Measurements from ENCODE around the gene GSK3B. TPM values are rescaled to one million over a fixed set of nuclear protein-coding genes. Genes with fewer than 3 reads are reported as not detected.

GSK3B gene
- total and polyA plus RNA-seq, 10 of the 15 experiments (the other 5 are each of a cell fraction or from before 2014, with no cell fraction given), result 8.5 to 49.8 (median 25.5) TPM

- RAD21 ChIA-PET (ENCODE audit: unreplicated experiment), result interaction anchor here (1.0 to 1.5 kb wide), 2 partner anchors 10 to 23 kb away, joined by 4 to 5 read pairs; no protein-coding TSS in a partner anchor
- no peak overlapping the region for H3K4me3 ChIP-seq
- no peaks in the 10 kb centered on the region; the same call in 1 of the 2 replicates for H4K20me1 ChIP-seq (ENCODE audit: control insufficient read depth, insufficient read depth)
- BruUV-seq (replicated peaks), result no TSS peak
- H3K36me3 ChIP-seq (ENCODE audit: control insufficient read depth in 2 of 2, insufficient read depth in 2 of 2, low read length in 1 of 2), result peaks cover 0 to 3% of the 10 kb centered on the region in 2 experiments; a peak in 1 of 4 replicates
- H3K9me3 ChIP-seq (replicated peaks; ENCODE audit: control insufficient read depth, insufficient read depth, low read length), result no peaks in the 10 kb centered on the region; the same call in 1 of the 3 replicates
- intact Hi-C loops (cut with micrococcal nuclease; ENCODE audit: unreplicated experiment), result no loop called here
- WGBS (ENCODE audit: insufficient coverage, insufficient replicate concordance, low lambda C conversion rate, missing lambda C conversion rate), result 98% methylated on average over 2 of the region's 2 CpGs
- DNase-seq (ENCODE audit: low read depth, low spot score) (no peak), FAIRE-seq (no peak), ATAC-seq (no peak)
- H3K9ac ChIP-seq (ENCODE audit: control insufficient read depth, insufficient read depth, low read length), result no peak overlapping the region
- SMC1A ChIA-PET (ENCODE audit: uncharacterized antibody, unreplicated experiment), result interaction anchor here (0.7 to 4.5 kb wide), 7 partner anchors 9 to 89 kb away, joined by 3 to 20 read pairs (median 6); no protein-coding TSS in a partner anchor
- in situ Hi-C loops (cut with MboI), result no loop called here
- H3K4me2 ChIP-seq (ENCODE audit: control insufficient read depth, insufficient read depth), result no peak overlapping the region
- no peak overlapping the region for H3K27ac ChIP-seq (ENCODE audit: control insufficient read depth, insufficient read depth)
- peaks cover 3% of the 10 kb centered on the region; the same call in 1 of the 2 replicates for H3K4me1 ChIP-seq (ENCODE audit: control insufficient read depth, insufficient read depth, low read length)
- no peak overlapping the region for H2AFZ ChIP-seq (ENCODE audit: control insufficient read depth, low read depth, low read length)
- CTCF ChIA-PET, result interaction anchor here (0.6 to 3.2 kb wide), 5 partner anchors 8 to 673 kb away, joined by 3 to 15 read pairs (median 6); no protein-coding TSS in a partner anchor
- H3K79me2 ChIP-seq (ENCODE audit: control insufficient read depth, insufficient read depth, low read length), result peaks cover 91% of the 10 kb centered on the region
- no peaks in the 10 kb centered on the region for H3K27me3 ChIP-seq (replicated peaks in 1 of 2; ENCODE audit: control insufficient read depth in 2 of 2, insufficient read depth in 2 of 2, low read length in 1 of 2)
- POLR2A ChIA-PET, result interaction anchor here (5.5 kb wide), 1 partner anchor 14 kb away, joined by 51 read pairs; the partner anchor contains the start of gene GSK3B
- TF ChIP-seq NR2C1 (IDR thresholded peaks at IDR 0.05) (no peak), TAF1 (IDR thresholded peaks at IDR 0.05; ENCODE audit: borderline replicate concordance, low read depth, low read length) (no peak), EZH2 (IDR thresholded peaks at IDR 0.05; ENCODE audit: borderline replicate concordance, control insufficient read depth, low read depth, low read length) (no peak), RELA (IDR thresholded peaks at IDR 0.05; ENCODE audit: borderline replicate concordance, partially characterized antibody) (no peak), NRF1 (conservative IDR thresholded peaks at IDR 0.05; ENCODE audit: low read depth, low read length) (no peak), HDGF (IDR thresholded peaks at IDR 0.05) (no peak), NFXL1 (IDR thresholded peaks at IDR 0.05; ENCODE audit: borderline replicate concordance) (no peak), NR2F1 (conservative IDR thresholded peaks at IDR 0.05) (no peak), FOXM1 (IDR thresholded peaks at IDR 0.05; ENCODE audit: low read depth, low read length) (no peak), ZNF24 (IDR thresholded peaks at IDR 0.05) (no peak), ZSCAN29 (IDR thresholded peaks at IDR 0.05) (no peak), HDAC6 (IDR thresholded peaks at IDR 0.05; ENCODE audit: unreplicated experiment) (no peak), POLR2AphosphoS5 (IDR thresholded peaks at IDR 0.05; ENCODE audit: low read length) (no peak), RBBP5 (conservative IDR thresholded peaks at IDR 0.05) (no peak), MEF2B (IDR thresholded peaks at IDR 0.05; ENCODE audit: partially characterized antibody, poor library complexity, severe bottlenecking) (no peak), SMAD1 (IDR thresholded peaks at IDR 0.05; ENCODE audit: low read depth, partially characterized antibody) (no peak), CHD4 (IDR thresholded peaks at IDR 0.05) (no peak)
- TF ChIP-seq, protein P1, sequence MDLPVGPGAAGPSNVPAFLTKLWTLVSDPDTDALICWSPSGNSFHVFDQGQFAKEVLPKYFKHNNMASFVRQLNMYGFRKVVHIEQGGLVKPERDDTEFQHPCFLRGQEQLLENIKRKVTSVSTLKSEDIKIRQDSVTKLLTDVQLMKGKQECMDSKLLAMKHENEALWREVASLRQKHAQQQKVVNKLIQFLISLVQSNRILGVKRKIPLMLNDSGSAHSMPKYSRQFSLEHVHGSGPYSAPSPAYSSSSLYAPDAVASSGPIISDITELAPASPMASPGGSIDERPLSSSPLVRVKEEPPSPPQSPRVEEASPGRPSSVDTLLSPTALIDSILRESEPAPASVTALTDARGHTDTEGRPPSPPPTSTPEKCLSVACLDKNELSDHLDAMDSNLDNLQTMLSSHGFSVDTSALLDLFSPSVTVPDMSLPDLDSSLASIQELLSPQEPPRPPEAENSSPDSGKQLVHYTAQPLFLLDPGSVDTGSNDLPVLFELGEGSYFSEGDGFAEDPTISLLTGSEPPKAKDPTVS (IDR thresholded peaks at IDR 0.05; ENCODE audit: low read depth, low read length), result no peak
- TF ChIP-seq, protein P2, sequence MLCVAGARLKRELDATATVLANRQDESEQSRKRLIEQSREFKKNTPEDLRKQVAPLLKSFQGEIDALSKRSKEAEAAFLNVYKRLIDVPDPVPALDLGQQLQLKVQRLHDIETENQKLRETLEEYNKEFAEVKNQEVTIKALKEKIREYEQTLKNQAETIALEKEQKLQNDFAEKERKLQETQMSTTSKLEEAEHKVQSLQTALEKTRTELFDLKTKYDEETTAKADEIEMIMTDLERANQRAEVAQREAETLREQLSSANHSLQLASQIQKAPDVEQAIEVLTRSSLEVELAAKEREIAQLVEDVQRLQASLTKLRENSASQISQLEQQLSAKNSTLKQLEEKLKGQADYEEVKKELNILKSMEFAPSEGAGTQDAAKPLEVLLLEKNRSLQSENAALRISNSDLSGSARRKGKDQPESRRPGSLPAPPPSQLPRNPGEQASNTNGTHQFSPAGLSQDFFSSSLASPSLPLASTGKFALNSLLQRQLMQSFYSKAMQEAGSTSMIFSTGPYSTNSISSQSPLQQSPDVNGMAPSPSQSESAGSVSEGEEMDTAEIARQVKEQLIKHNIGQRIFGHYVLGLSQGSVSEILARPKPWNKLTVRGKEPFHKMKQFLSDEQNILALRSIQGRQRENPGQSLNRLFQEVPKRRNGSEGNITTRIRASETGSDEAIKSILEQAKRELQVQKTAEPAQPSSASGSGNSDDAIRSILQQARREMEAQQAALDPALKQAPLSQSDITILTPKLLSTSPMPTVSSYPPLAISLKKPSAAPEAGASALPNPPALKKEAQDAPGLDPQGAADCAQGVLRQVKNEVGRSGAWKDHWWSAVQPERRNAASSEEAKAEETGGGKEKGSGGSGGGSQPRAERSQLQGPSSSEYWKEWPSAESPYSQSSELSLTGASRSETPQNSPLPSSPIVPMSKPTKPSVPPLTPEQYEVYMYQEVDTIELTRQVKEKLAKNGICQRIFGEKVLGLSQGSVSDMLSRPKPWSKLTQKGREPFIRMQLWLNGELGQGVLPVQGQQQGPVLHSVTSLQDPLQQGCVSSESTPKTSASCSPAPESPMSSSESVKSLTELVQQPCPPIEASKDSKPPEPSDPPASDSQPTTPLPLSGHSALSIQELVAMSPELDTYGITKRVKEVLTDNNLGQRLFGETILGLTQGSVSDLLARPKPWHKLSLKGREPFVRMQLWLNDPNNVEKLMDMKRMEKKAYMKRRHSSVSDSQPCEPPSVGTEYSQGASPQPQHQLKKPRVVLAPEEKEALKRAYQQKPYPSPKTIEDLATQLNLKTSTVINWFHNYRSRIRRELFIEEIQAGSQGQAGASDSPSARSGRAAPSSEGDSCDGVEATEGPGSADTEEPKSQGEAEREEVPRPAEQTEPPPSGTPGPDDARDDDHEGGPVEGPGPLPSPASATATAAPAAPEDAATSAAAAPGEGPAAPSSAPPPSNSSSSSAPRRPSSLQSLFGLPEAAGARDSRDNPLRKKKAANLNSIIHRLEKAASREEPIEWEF (IDR thresholded peaks at IDR 0.05; ENCODE audit: insufficient replicate concordance, low read depth, low read length), result no peak
These were observed 13.4 kb downstream of the GSK3B start for GRCh38 chr3:120080836-120081235.
